Measurements from ENCODE around the gene SLC30A4. TPM values are rescaled to one million over a fixed set of nuclear protein-coding genes. Genes with fewer than 3 reads are reported as not detected.
A peak's percentile ranks its signal among the peaks of the same experiment; 100 is the strongest.

The SLC30A4 gene, protein sequence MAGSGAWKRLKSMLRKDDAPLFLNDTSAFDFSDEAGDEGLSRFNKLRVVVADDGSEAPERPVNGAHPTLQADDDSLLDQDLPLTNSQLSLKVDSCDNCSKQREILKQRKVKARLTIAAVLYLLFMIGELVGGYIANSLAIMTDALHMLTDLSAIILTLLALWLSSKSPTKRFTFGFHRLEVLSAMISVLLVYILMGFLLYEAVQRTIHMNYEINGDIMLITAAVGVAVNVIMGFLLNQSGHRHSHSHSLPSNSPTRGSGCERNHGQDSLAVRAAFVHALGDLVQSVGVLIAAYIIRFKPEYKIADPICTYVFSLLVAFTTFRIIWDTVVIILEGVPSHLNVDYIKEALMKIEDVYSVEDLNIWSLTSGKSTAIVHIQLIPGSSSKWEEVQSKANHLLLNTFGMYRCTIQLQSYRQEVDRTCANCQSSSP
- 1 to 10 TPM; 4.1 to 4.9 TPM for total RNA-seq

DNA sequence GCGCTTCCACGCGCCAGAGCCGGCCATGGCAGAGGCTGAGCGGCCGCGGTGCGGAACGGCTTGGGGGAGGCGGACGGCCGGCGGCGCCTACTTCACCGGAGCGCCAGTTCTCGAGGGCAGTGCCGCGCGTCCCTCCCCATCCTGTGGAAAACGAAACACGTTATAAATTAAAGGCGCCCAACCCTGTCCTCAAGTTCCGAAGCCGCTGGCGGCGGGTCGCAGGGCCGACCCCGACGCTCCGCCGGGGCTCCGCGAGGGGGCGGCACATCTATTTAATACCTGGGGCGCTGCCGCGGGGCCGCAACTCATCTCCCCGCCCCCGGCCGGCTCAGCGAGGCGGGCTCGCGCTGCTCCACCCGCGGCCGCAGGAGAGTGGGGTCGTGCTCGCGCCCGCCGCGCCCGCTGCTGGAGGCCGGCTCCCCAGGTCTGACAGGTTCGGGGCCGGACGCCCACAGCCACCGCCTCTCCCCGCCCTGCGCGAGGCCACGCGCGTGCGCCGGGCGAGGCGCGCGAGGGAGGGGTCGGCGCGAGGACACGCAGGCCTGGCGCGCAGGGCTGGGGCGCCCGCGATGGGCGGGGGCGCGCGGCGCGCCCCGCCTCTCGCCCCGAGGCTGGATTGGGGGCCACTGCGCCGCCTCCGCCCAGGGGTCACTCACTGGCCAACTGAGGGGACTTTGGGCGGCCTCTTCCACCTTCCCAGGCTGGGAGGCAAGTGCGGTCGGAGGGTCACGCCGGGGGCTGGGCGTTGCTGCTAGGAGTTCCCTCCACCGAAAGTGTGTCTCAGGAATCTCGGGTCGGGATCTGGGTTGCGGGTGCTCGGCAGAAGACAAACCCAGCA is at the start of gene SLC30A4:
SLC30A4 (minus strand) TSS at position 428 of the 838 bp plus-strand sequence; CDS start at position 27, 401 bp downstream.
- Histone ChIP-seq H3K9me3 (no peaks in the 10 kb centered on the region), H3K27me3 (no peaks in the 10 kb centered on the region), H3K4me1 (peaks cover 0 to 15% of the 10 kb centered on the region in 2 donors), H3K36me3 (no peaks in the 10 kb centered on the region), H3K4me3 (peak within 1 kb of the TSS; percentile 72 to 77), H3K27ac (peak within 1 kb of the TSS; percentile 84 to 89)
- DNase-seq (ENCODE audit: low spot score) = peak; percentile 66
- TF ChIP-seq, protein P1, sequence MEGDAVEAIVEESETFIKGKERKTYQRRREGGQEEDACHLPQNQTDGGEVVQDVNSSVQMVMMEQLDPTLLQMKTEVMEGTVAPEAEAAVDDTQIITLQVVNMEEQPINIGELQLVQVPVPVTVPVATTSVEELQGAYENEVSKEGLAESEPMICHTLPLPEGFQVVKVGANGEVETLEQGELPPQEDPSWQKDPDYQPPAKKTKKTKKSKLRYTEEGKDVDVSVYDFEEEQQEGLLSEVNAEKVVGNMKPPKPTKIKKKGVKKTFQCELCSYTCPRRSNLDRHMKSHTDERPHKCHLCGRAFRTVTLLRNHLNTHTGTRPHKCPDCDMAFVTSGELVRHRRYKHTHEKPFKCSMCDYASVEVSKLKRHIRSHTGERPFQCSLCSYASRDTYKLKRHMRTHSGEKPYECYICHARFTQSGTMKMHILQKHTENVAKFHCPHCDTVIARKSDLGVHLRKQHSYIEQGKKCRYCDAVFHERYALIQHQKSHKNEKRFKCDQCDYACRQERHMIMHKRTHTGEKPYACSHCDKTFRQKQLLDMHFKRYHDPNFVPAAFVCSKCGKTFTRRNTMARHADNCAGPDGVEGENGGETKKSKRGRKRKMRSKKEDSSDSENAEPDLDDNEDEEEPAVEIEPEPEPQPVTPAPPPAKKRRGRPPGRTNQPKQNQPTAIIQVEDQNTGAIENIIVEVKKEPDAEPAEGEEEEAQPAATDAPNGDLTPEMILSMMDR (IDR thresholded peaks at IDR 0.05) = peak in 1 of 2 donors; percentile 75

DNA sequence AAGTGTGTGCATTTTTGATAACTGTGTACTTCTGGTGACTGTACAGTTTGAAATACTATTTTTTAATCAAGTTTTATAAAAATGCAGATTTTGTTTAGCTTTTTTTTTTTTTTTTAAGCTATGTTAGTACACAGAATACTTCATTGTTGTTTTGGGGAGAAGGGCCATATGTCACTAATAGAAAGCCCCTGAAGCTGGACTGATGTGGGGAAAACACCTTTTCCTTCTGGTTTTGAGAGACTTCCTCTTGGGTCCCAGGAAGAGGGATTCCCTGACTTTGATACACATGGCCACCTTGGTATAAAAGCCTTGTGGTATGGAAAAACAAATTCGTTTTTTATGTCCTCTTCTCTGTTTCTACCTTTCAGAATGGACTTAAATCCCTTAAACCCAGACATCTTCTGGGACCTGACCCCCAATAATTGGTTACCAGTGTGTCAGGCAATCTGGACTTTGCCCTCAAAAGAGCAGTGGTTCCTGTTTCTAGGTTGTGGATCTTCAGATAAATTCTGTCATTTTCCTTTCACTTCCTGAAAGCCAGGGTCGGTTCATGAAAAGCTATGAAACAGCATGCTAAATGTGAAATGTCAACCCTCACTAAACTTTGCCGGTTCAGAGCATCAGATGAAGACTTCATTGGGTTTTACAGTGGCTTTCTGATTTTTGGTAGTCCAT is 33.5 kb upstream of the SLC30A4 start:
- no peaks in the 10 kb centered on the region for H3K9me3 ChIP-seq
- TF ChIP-seq, protein P1 (IDR thresholded peaks at IDR 0.05) = no peak

DNA sequence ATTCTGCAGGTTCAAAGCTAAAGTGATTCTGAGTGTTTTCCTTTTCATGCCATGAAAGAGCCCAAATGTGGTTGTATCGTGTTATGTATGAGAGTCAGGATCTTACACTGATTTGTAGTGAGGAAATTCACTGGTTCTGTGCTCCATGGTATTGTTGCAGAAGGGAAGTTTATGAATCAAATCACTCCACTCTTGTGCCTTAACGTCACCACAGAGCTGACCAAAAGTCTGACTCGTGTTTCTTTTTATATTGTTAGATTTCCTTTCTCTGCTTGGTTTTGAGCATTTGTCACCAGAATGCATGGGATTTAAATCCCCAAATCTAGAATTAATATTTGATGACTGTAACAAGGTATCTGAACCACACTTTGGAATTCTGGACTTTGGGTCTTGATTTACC is 29.1 kb upstream of the SLC30A4 start:
- no peak for DNase-seq (ENCODE audit: low spot score)
- Histone ChIP-seq H3K4me1 (no peaks in the 10 kb centered on the region), H3K36me3 (no peaks in the 10 kb centered on the region), H3K27me3 (no peaks in the 10 kb centered on the region), H3K9me3 (no peaks in the 10 kb centered on the region), H3K4me3 (no peak overlapping the region), H3K27ac (no peak overlapping the region)
- TF ChIP-seq, protein P1 (IDR thresholded peaks at IDR 0.05) = no peak

More for the DNA sequence above, 33.5 kb upstream of the SLC30A4 start:
- H3K36me3 ChIP-seq = no peaks in the 10 kb centered on the region
- no peak overlapping the region for H3K4me3 ChIP-seq
- H3K27ac ChIP-seq = no peak overlapping the region
- H3K4me1 ChIP-seq = no peaks in the 10 kb centered on the region
- DNase-seq (ENCODE audit: low spot score) = no peak
- no peaks in the 10 kb centered on the region for H3K27me3 ChIP-seq

DNA sequence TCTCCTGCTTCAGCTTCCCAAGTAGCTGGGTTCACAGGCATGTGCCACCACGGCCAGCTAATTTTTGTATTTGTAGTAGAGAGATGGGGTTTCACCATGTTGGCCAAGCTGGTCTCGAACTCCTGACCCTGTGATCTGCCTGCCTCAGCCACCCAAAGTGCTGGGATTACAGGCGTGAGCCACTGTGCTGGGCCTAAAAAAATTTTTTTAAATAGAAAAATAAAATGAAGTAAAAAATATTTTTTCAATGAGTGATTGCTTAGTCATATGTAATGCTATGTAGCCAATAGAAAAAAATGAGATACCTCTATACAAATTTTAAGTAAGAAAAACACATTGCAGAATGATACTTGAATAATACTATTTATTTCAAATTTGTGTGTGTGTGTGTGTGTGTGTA is 27.9 kb upstream of the SLC30A4 start:
- no peak overlapping the region for H3K27ac ChIP-seq
- H3K4me3 ChIP-seq = no peak overlapping the region
- DNase-seq (ENCODE audit: low spot score) = no peak
- TF ChIP-seq, protein P1 (IDR thresholded peaks at IDR 0.05) = no peak
- H3K9me3 ChIP-seq = no peaks in the 10 kb centered on the region
- no peaks in the 10 kb centered on the region for H3K36me3 ChIP-seq
- H3K27me3 ChIP-seq = no peaks in the 10 kb centered on the region
- H3K4me1 ChIP-seq = no peaks in the 10 kb centered on the region

DNA sequence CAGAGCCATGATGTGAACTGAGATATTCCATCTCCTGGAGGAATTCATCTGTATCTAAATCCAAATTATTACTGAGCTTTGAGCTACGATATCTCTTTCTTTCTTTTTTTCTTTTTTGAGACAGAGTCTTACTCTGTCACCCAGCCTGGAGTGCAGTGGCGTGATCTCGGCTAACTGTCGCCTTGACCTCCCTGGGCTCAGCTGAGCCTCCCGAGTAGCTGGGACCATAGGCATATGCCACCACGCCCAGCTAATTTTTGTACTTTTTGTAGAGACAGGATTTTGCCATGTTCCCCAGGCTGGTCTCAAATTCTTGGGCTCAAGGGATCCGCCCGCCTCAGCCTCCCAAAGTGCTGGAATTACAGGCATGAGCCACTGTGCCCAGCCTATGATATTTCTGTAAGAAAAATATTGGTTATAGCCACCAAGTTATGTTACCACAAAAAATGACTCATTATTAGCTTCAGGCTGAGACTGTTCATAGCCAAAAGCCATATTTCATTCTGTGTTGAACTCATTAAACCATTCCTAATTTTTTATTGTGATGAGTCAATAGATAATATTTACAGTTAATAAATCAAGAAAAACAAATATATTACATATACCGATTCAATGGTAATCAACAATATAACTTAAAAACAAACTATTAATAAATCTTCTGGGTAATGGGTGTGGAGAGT is 27.1 kb upstream of the SLC30A4 start:
- no peaks in the 10 kb centered on the region for H3K4me1 ChIP-seq
- TF ChIP-seq, protein P1 (IDR thresholded peaks at IDR 0.05) = no peak

More for the DNA sequence above, 27.1 kb upstream of the SLC30A4 start:
- Histone ChIP-seq H3K27ac (no peak overlapping the region), H3K4me3 (no peak overlapping the region), H3K36me3 (no peaks in the 10 kb centered on the region), H3K27me3 (no peaks in the 10 kb centered on the region), H3K9me3 (no peaks in the 10 kb centered on the region)
- no peak for DNase-seq (ENCODE audit: low spot score)

All from right atrium auricular region (tissue), 2 donors.